Neural cell (in vitro differentiated cells): ENCODE data around the gene TBL1X. TPM values are rescaled to one million over a fixed set of nuclear protein-coding genes. Genes with fewer than 3 reads are reported as not detected.

Experiments used
- H2AFZ ChIP-seq: fragments of 200-600, 300-800 bp; sonication (generic), shearing (Covaris generic); 2 replicates; pipeline ENCODE4 v1.6.0; 2014; ENCODE audit warnings: low read depth, mild to moderate bottlenecking, antibody characterized with exemption, low read length, moderate library complexity
- H3F3A ChIP-seq: fragments of 200-600 bp; shearing (Covaris generic); 2 replicates; pipeline ENCODE4 v1.6.1; 2016; ENCODE audit warnings: mild to moderate bottlenecking, moderate library complexity, mixed read lengths, antibody characterized with exemption, low read length; ENCODE audit not compliant: insufficient read depth, poor library complexity, severe bottlenecking
- H3K27ac ChIP-seq: fragments of 200-600, 300-800 bp; sonication (generic), shearing (Covaris generic); 2 replicates; pipeline ENCODE4 v1.5.1; 2014; ENCODE audit warnings: mild to moderate bottlenecking, low read length, moderate library complexity
- H3K27me3 ChIP-seq: fragments of 300-800, 200-600 bp; sonication (generic), shearing (Covaris generic); 2 replicates; pipeline ENCODE4 v1.6.0; 2014; ENCODE audit warnings: mild to moderate bottlenecking, low read depth, low read length, moderate library complexity; ENCODE audit not compliant: insufficient read depth
- H3K36me3 ChIP-seq: fragments of 300-800, 200-600 bp; sonication (generic), shearing (Covaris generic); 2 replicates; pipeline ENCODE4 v1.5.1; 2014; ENCODE audit warnings: mild to moderate bottlenecking, antibody characterized with exemption, low read length, moderate library complexity; ENCODE audit not compliant: insufficient read depth
- H3K4me2 ChIP-seq: fragments of 300-800, 200-600 bp; sonication (generic), shearing (Covaris generic); 2 replicates; pipeline ENCODE4 v1.6.0; 2014; ENCODE audit warnings: mild to moderate bottlenecking, low read length
- H3K4me3 ChIP-seq: fragments of 300-800, 200-600 bp; sonication (generic), shearing (Covaris generic); 2 replicates; pipeline ENCODE4 v1.5.1; 2014; ENCODE audit warnings: mild to moderate bottlenecking, low read length, moderate library complexity
- H3K79me2 ChIP-seq: fragments of 200-600 bp; shearing (Covaris generic); replicated peaks from 2 replicates; pipeline ENCODE4 v1.6.0; 2014; ENCODE audit warnings: mild to moderate bottlenecking, low read length, moderate library complexity; ENCODE audit not compliant: insufficient read depth
- H3K9ac ChIP-seq: fragments of 300-800, 200-600 bp; sonication (generic), shearing (Covaris generic); 2 replicates; pipeline ENCODE4 v1.6.1; 2016; ENCODE audit warnings: mild to moderate bottlenecking, low read length, mixed read lengths
- H3K9me2 ChIP-seq: fragments of 200-600 bp; shearing (Covaris generic); 2 replicates; pipeline ENCODE4 v1.6.1; 2016; ENCODE audit warnings: mild to moderate bottlenecking, low read length, mixed read lengths; ENCODE audit not compliant: insufficient read depth
- H3K9me3 ChIP-seq: fragments of 200-600, 300-800 bp; sonication (generic), shearing (Covaris generic); 2 replicates; pipeline ENCODE4 v1.6.1; 2016; ENCODE audit warnings: mild to moderate bottlenecking, mixed run types, low read length, moderate library complexity, mixed read lengths
- H4K20me1 ChIP-seq: fragments of 200-600 bp; shearing (Covaris generic); 2 replicates; pipeline ENCODE4 v1.6.1; 2016; ENCODE audit warnings: mild to moderate bottlenecking, mixed run types; ENCODE audit not compliant: insufficient read depth
- EP300 ChIP-seq: fragments of 450-650 bp; conservative IDR thresholded peaks from 2 replicates; pipeline ENCODE4 v1.6.1; 2014; ENCODE audit warnings: antibody characterized with exemption, mild to moderate bottlenecking, moderate library complexity; ENCODE audit not compliant: poor library complexity, severe bottlenecking
- EZH2 ChIP-seq: fragments of 200-600, 300-800 bp; shearing (Covaris generic), sonication (generic); IDR thresholded peaks from 2 replicates; pipeline ENCODE4 v1.6.1; 2014; ENCODE audit warnings: antibody characterized with exemption, low read length, borderline replicate concordance, mild to moderate bottlenecking; ENCODE audit not compliant: insufficient read depth, poor library complexity, severe bottlenecking
- MXI1 ChIP-seq: fragments of 450-650 bp; conservative IDR thresholded peaks from 2 replicates; pipeline ENCODE4 v1.6.1; 2014; ENCODE audit warnings: antibody characterized with exemption, mild to moderate bottlenecking; ENCODE audit not compliant: poor library complexity, severe bottlenecking
- POLR2AphosphoS5 ChIP-seq: IDR thresholded peaks from 2 replicates; pipeline ENCODE4 v1.6.1; 2012
- RAD21 ChIP-seq: fragments of 450-650 bp; conservative IDR thresholded peaks from 2 replicates; pipeline ENCODE4 v1.6.1; 2014; ENCODE audit warnings: antibody characterized with exemption, mild to moderate bottlenecking, moderate library complexity
- SMC3 ChIP-seq: fragments of 450-650 bp; conservative IDR thresholded peaks from 2 replicates; pipeline ENCODE4 v1.6.1; 2014; ENCODE audit warnings: antibody characterized with exemption, mild to moderate bottlenecking, moderate library complexity; ENCODE audit not compliant: poor library complexity
- TAF1 ChIP-seq: IDR thresholded peaks from 2 replicates; pipeline ENCODE4 v1.6.1; 2012; ENCODE audit warnings: low read depth
- polyA plus RNA-seq: library from polyadenylated mRNA; depleted of rRNA; stranded (reverse); fragments of >200 nt; gene quantifications from 2 replicates; pipeline ENCODE4 v1.2.3, GENCODE V29; 2014
- TF ChIP-seq, protein P1 (sequence below): IDR thresholded peaks from 2 replicates; pipeline ENCODE4 v1.6.1; 2012; ENCODE audit warnings: borderline replicate concordance
- TF ChIP-seq, protein P2 (sequence below): fragments of 450-650 bp; IDR thresholded peaks from 2 replicates; pipeline ENCODE4 v1.5.1; 2014; ENCODE audit warnings: antibody characterized with exemption, mild to moderate bottlenecking, moderate library complexity; ENCODE audit not compliant: poor library complexity, severe bottlenecking

The TBL1X gene
- polyA plus RNA-seq, 1 donor from 2014 or later = 2.2 TPM

DNA sequence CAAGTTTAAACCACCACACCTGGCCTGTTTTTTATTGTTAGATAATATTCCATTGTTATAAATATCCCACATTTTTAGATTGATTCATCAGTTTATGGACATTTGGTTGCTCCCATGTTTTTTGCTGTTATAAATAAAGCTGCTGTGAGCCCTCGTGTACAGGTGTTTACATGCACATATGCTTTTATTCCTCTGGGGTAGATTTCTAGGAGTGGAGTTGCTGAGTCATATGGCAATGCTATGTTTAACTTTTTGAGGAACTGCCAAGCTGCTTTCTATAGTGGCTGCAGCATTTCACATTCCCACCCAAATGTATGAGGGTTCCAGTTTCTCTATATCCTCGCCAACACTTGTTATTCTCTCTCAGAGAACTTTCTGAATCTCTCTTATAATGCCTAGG lies 90.5 kb downstream of the TBL1X start:
- no peaks in the 10 kb centered on the region for H3K79me2 ChIP-seq
- no peaks in the 10 kb centered on the region for H3K9me3 ChIP-seq
- no peaks in the 10 kb centered on the region for H3F3A ChIP-seq
- H4K20me1 ChIP-seq = no peaks in the 10 kb centered on the region
- no peak overlapping the region for H2AFZ ChIP-seq
- TF ChIP-seq EP300 (no peak), SMC3 (no peak), POLR2AphosphoS5 (no peak), MXI1 (no peak), TAF1 (no peak), EZH2 (no peak), RAD21 (no peak)
- TF ChIP-seq, protein P1, sequence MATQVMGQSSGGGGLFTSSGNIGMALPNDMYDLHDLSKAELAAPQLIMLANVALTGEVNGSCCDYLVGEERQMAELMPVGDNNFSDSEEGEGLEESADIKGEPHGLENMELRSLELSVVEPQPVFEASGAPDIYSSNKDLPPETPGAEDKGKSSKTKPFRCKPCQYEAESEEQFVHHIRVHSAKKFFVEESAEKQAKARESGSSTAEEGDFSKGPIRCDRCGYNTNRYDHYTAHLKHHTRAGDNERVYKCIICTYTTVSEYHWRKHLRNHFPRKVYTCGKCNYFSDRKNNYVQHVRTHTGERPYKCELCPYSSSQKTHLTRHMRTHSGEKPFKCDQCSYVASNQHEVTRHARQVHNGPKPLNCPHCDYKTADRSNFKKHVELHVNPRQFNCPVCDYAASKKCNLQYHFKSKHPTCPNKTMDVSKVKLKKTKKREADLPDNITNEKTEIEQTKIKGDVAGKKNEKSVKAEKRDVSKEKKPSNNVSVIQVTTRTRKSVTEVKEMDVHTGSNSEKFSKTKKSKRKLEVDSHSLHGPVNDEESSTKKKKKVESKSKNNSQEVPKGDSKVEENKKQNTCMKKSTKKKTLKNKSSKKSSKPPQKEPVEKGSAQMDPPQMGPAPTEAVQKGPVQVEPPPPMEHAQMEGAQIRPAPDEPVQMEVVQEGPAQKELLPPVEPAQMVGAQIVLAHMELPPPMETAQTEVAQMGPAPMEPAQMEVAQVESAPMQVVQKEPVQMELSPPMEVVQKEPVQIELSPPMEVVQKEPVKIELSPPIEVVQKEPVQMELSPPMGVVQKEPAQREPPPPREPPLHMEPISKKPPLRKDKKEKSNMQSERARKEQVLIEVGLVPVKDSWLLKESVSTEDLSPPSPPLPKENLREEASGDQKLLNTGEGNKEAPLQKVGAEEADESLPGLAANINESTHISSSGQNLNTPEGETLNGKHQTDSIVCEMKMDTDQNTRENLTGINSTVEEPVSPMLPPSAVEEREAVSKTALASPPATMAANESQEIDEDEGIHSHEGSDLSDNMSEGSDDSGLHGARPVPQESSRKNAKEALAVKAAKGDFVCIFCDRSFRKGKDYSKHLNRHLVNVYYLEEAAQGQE = no peak
- TF ChIP-seq, protein P2, sequence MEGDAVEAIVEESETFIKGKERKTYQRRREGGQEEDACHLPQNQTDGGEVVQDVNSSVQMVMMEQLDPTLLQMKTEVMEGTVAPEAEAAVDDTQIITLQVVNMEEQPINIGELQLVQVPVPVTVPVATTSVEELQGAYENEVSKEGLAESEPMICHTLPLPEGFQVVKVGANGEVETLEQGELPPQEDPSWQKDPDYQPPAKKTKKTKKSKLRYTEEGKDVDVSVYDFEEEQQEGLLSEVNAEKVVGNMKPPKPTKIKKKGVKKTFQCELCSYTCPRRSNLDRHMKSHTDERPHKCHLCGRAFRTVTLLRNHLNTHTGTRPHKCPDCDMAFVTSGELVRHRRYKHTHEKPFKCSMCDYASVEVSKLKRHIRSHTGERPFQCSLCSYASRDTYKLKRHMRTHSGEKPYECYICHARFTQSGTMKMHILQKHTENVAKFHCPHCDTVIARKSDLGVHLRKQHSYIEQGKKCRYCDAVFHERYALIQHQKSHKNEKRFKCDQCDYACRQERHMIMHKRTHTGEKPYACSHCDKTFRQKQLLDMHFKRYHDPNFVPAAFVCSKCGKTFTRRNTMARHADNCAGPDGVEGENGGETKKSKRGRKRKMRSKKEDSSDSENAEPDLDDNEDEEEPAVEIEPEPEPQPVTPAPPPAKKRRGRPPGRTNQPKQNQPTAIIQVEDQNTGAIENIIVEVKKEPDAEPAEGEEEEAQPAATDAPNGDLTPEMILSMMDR = no peak
- no peak overlapping the region for H3K9ac ChIP-seq
- no peaks in the 10 kb centered on the region for H3K27me3 ChIP-seq
- no peaks in the 10 kb centered on the region for H3K9me2 ChIP-seq
- no peaks in the 10 kb centered on the region for H3K36me3 ChIP-seq
- no peak overlapping the region for H3K4me2 ChIP-seq
- no peak overlapping the region for H3K27ac ChIP-seq
- H3K4me3 ChIP-seq = no peak overlapping the region

- no peaks in the 10 kb centered on the region for H3K27me3 ChIP-seq
- no peaks in the 10 kb centered on the region for H3K79me2 ChIP-seq
- H4K20me1 ChIP-seq = no peaks in the 10 kb centered on the region
- H3K9me3 ChIP-seq = no peaks in the 10 kb centered on the region
- no peak overlapping the region for H3K4me2 ChIP-seq
- H3K9ac ChIP-seq = no peak overlapping the region
- no peak overlapping the region for H3K27ac ChIP-seq
- no peak for TF ChIP-seq TAF1
- TF ChIP-seq, protein P2 = no peak
- no peak for TF ChIP-seq SMC3
- TF ChIP-seq EZH2 = no peak
- TF ChIP-seq, protein P1 = no peak
- no peak for TF ChIP-seq EP300
- TF ChIP-seq RAD21 = no peak
- no peak for TF ChIP-seq MXI1
- no peak for TF ChIP-seq POLR2AphosphoS5
- H3K9me2 ChIP-seq = no peaks in the 10 kb centered on the region
- no peak overlapping the region for H2AFZ ChIP-seq
- no peaks in the 10 kb centered on the region for H3K36me3 ChIP-seq
- no peak overlapping the region for H3K4me3 ChIP-seq
- H3F3A ChIP-seq = no peaks in the 10 kb centered on the region
Measured at GRCh38 chrX:9557091-9557490, 92.2 kb downstream of the TBL1X start.
